Cortex of kidney (tissue), 1 donor: Measurements from ENCODE around the gene ZNF320.
A peak's percentile ranks its signal among the peaks of the same experiment; 100 is the strongest.
"Not testable (repeated sequence)": the region's sequence is repeated elsewhere in the genome, so short reads cannot be mapped to it uniquely, and the experiment has no call there.

Experiments
- DNase-seq: peaks from one replicate; lab custom pipeline; 2025; lab: John Stamatoyannopoulos, UW

The ZNF320 gene

GRCh38 chr19:52922841-52923777 lies 25.7 kb upstream of the ZNF320 start, which contains the start of gene ZNF888:
Gene ZNF888 (minus strand): TSS chr19:52923428. CDS start chr19:52917873, 5,555 bp downstream.
- DNase-seq = peak; percentile 23

GRCh38 chr19:52917531-52917930 lies 20.1 kb upstream of the ZNF320 start:
- no peak for DNase-seq

GRCh38 chr19:52910648-52911047 lies 13.2 kb upstream of the ZNF320 start:
- no peak for DNase-seq

GRCh38 chr19:52904052-52904780 lies 6.8 kb upstream of the ZNF320 start:
- DNase-seq = not testable (repeated sequence)

- DNase-seq = no peak
Observed at GRCh38 chr19:52901842-52902241, 4.4 kb upstream of the ZNF320 start.

GRCh38 chr19:52898596-52898995 lies 1.2 kb upstream of the ZNF320 start:
- not testable (repeated sequence) for DNase-seq

- no peak for DNase-seq
Observed at GRCh38 chr19:52898101-52898500, 666 bp upstream of the ZNF320 start.

GRCh38 chr19:52896431-52897137 lies 851 bp downstream of the ZNF320 start:
- DNase-seq = no peak

- no peak for DNase-seq
Observed at GRCh38 chr19:52891336-52891735, 6.1 kb downstream of the ZNF320 start.

- no peak for DNase-seq
Observed at GRCh38 chr19:52889931-52890330, 7.5 kb downstream of the ZNF320 start.

GRCh38 chr19:52889076-52889475 lies 8.4 kb downstream of the ZNF320 start:
- DNase-seq = no peak

- no peak for DNase-seq
Observed at GRCh38 chr19:52880895-52881389, 16.5 kb downstream of the ZNF320 start.

GRCh38 chr19:52872996-52873395 lies 24.4 kb downstream of the ZNF320 start:
- DNase-seq = not testable (repeated sequence)

- no peak for DNase-seq
Observed at GRCh38 chr19:52871466-52871865, 26.0 kb downstream of the ZNF320 start.

- DNase-seq = not testable (repeated sequence)
Observed at GRCh38 chr19:52868031-52868430, 29.4 kb downstream of the ZNF320 start.

- DNase-seq = not testable (repeated sequence)
Observed at GRCh38 chr19:52857378-52858191, 39.9 kb downstream of the ZNF320 start, which contains the start of gene ZNF468. Gene ZNF468 (minus strand): TSS chr19:52857619. CDS start chr19:52854272, 3,347 bp downstream.

- DNase-seq = not testable (repeated sequence)
Observed at GRCh38 chr19:52856540-52857377, 40.7 kb downstream of the ZNF320 start.
